ENCODE data around the gene TMEM192. TPM values are rescaled to one million over a fixed set of nuclear protein-coding genes. Genes with fewer than 3 reads are reported as not detected.
A peak's percentile ranks its signal among the peaks of the same experiment; 100 is the strongest.

The TMEM192 gene
- total RNA-seq, 1 donor from 2014 or later = 16.1 TPM

GRCh38 chr4:165106518-165106917 is 6.1 kb downstream of the TMEM192 start:
- no peak for DNase-seq (ENCODE audit: low spot score)
- no peaks in the 10 kb centered on the region for H3K27me3 ChIP-seq
- Mint-ChIP-seq H3K27ac (no peak overlapping the region), H3K4me1 (no peaks in the 10 kb centered on the region), H3K4me3 (no peak overlapping the region), H3K9me3 (no peaks in the 10 kb centered on the region), H3K36me3 (peaks cover 5% of the 10 kb centered on the region), H3K27me3 (ENCODE audit: insufficient read depth, low read depth) (peaks cover 2% of the 10 kb centered on the region)
- no peak overlapping the region for H3K27ac ChIP-seq
- no peaks in the 10 kb centered on the region for H3F3A ChIP-seq (ENCODE audit: low read depth)
- H2AFZ ChIP-seq (replicated peaks) = no peak overlapping the region
- no peak overlapping the region for H3K9ac ChIP-seq
- TF ChIP-seq EZH2 (IDR thresholded peaks at IDR 0.05) (no peak), CTCF (IDR thresholded peaks at IDR 0.05) (no peak), EZH2phosphoT487 (IDR thresholded peaks at IDR 0.05) (no peak)
- peaks cover 3% of the 10 kb centered on the region for H3K4me1 ChIP-seq
- peaks cover 6% of the 10 kb centered on the region for H3K79me2 ChIP-seq (ENCODE audit: low read depth)
- no peak overlapping the region for H3K4me3 ChIP-seq
- no peak overlapping the region for H3K4me2 ChIP-seq
- no peaks in the 10 kb centered on the region for H3K9me3 ChIP-seq (ENCODE audit: low read depth)
- no peaks in the 10 kb centered on the region for H4K20me1 ChIP-seq (ENCODE audit: low read depth)
- H3K36me3 ChIP-seq = no peaks in the 10 kb centered on the region

- no peaks in the 10 kb centered on the region for H3K4me1 ChIP-seq
- TF ChIP-seq EZH2phosphoT487 (IDR thresholded peaks at IDR 0.05) = no peak
- TF ChIP-seq CTCF (IDR thresholded peaks at IDR 0.05) = no peak
- TF ChIP-seq EZH2 (IDR thresholded peaks at IDR 0.05) = no peak
Measured at GRCh38 chr4:165101641-165102040, 11.0 kb downstream of the TMEM192 start.

GRCh38 chr4:165096776-165097175 is 15.9 kb downstream of the TMEM192 start:
- no peaks in the 10 kb centered on the region for H3F3A ChIP-seq (ENCODE audit: low read depth)
- H3K9me3 ChIP-seq (ENCODE audit: low read depth) = no peaks in the 10 kb centered on the region
- no peaks in the 10 kb centered on the region for H4K20me1 ChIP-seq (ENCODE audit: low read depth)
- Mint-ChIP-seq H3K27me3 (ENCODE audit: insufficient read depth, low read depth) (no peaks in the 10 kb centered on the region), H3K4me3 (no peak overlapping the region), H3K9me3 (no peaks in the 10 kb centered on the region), H3K27ac (no peak overlapping the region), H3K4me1 (no peaks in the 10 kb centered on the region), H3K36me3 (peaks cover 4% of the 10 kb centered on the region)
- H3K9ac ChIP-seq = no peak overlapping the region
- peak; percentile 43 for DNase-seq (ENCODE audit: low spot score)
- no peaks in the 10 kb centered on the region for H3K27me3 ChIP-seq
- H2AFZ ChIP-seq (replicated peaks) = no peak overlapping the region
- H3K4me3 ChIP-seq = no peak overlapping the region
- no peaks in the 10 kb centered on the region for H3K36me3 ChIP-seq
- H3K4me1 ChIP-seq = no peaks in the 10 kb centered on the region
- no peak overlapping the region for H3K27ac ChIP-seq
- H3K79me2 ChIP-seq (ENCODE audit: low read depth) = no peaks in the 10 kb centered on the region
- no peak overlapping the region for H3K4me2 ChIP-seq
- no peak for TF ChIP-seq EZH2phosphoT487 (IDR thresholded peaks at IDR 0.05)
- TF ChIP-seq EZH2 (IDR thresholded peaks at IDR 0.05) = no peak
- peak; percentile 78 for TF ChIP-seq CTCF (IDR thresholded peaks at IDR 0.05)

More at GRCh38 chr4:165101641-165102040, 11.0 kb downstream of the TMEM192 start:
- H3F3A ChIP-seq (ENCODE audit: low read depth) = no peaks in the 10 kb centered on the region
- no peaks in the 10 kb centered on the region for H3K79me2 ChIP-seq (ENCODE audit: low read depth)
- H3K27me3 ChIP-seq = no peaks in the 10 kb centered on the region
- no peak overlapping the region for H3K27ac ChIP-seq
- no peaks in the 10 kb centered on the region for H3K9me3 ChIP-seq (ENCODE audit: low read depth)
- Mint-ChIP-seq H3K4me1 (no peaks in the 10 kb centered on the region), H3K36me3 (peaks cover 9% of the 10 kb centered on the region), H3K9me3 (no peaks in the 10 kb centered on the region), H3K4me3 (no peak overlapping the region), H3K27ac (no peak overlapping the region), H3K27me3 (ENCODE audit: insufficient read depth, low read depth) (peaks cover 2% of the 10 kb centered on the region)
- H2AFZ ChIP-seq (replicated peaks) = no peak overlapping the region
- no peak overlapping the region for H3K4me2 ChIP-seq
- no peak overlapping the region for H3K9ac ChIP-seq
- H3K36me3 ChIP-seq = no peaks in the 10 kb centered on the region
- no peak for DNase-seq (ENCODE audit: low spot score)
- H4K20me1 ChIP-seq (ENCODE audit: low read depth) = no peaks in the 10 kb centered on the region
- H3K4me3 ChIP-seq = no peak overlapping the region

Measured in neural progenitor cell (in vitro differentiated cells).